Measurements from ENCODE around the gene SLC38A10. TPM values are rescaled to one million over a fixed set of nuclear protein-coding genes. Genes with fewer than 3 reads are reported as not detected.

Gene SLC38A10
- polyA plus RNA-seq, 1 donor (not counting 4 experiments of a cell fraction or from before 2014, with no cell fraction given) = 16.8 TPM

- H3K27me3 ChIP-seq (ENCODE audit: control insufficient read depth, extremely low read depth, insufficient read depth, low read length) = no peaks in the 10 kb centered on the region
- H3K79me2 ChIP-seq (ENCODE audit: control insufficient read depth, insufficient read depth, low read length) = no peaks in the 10 kb centered on the region
- no peak overlapping the region for H3K27ac ChIP-seq (ENCODE audit: control insufficient read depth, insufficient read depth, low read length)
- no peak overlapping the region for H3K4me3 ChIP-seq (ENCODE audit: control insufficient read depth in 2 of 3, extremely low read depth in 1 of 3, insufficient read depth in 2 of 3, low read depth in 1 of 3, low read length in 3 of 3)
- no peak for FAIRE-seq
- no peak overlapping the region for H3K9ac ChIP-seq (ENCODE audit: control insufficient read depth, extremely low read depth, insufficient read depth, low read length)
- TF ChIP-seq, protein P1, sequence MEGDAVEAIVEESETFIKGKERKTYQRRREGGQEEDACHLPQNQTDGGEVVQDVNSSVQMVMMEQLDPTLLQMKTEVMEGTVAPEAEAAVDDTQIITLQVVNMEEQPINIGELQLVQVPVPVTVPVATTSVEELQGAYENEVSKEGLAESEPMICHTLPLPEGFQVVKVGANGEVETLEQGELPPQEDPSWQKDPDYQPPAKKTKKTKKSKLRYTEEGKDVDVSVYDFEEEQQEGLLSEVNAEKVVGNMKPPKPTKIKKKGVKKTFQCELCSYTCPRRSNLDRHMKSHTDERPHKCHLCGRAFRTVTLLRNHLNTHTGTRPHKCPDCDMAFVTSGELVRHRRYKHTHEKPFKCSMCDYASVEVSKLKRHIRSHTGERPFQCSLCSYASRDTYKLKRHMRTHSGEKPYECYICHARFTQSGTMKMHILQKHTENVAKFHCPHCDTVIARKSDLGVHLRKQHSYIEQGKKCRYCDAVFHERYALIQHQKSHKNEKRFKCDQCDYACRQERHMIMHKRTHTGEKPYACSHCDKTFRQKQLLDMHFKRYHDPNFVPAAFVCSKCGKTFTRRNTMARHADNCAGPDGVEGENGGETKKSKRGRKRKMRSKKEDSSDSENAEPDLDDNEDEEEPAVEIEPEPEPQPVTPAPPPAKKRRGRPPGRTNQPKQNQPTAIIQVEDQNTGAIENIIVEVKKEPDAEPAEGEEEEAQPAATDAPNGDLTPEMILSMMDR (optimal IDR thresholded peaks at IDR 0.05 in 1 of 3, IDR thresholded peaks at IDR 0.05 in 1 of 3, conservative IDR thresholded peaks at IDR 0.05 in 1 of 3; ENCODE audit: extremely low read depth in 1 of 3, insufficient read depth in 2 of 3, low read length in 3 of 3) = no peak
- no peak for TF ChIP-seq EZH2 (IDR thresholded peaks at IDR 0.05; ENCODE audit: low read length)
- H4K20me1 ChIP-seq (ENCODE audit: control insufficient read depth, extremely low read depth, insufficient read depth, low read length) = no peaks in the 10 kb centered on the region
- H3K9me1 ChIP-seq (ENCODE audit: control insufficient read depth, extremely low read depth, insufficient read depth, low read length) = no peaks in the 10 kb centered on the region
- dilution Hi-C loops (cut with MboI; ENCODE audit: extremely low pct_ligation_motif_present, low sequenced_read_pairs) = no loop called here
- H2AFZ ChIP-seq (ENCODE audit: control insufficient read depth, low read length) = no peak overlapping the region
- H3K36me3 ChIP-seq (ENCODE audit: control insufficient read depth in 2 of 2, extremely low read depth in 1 of 2, insufficient read depth in 2 of 2, low read length in 2 of 2) = peaks cover 0 to 1% of the 10 kb centered on the region in 2 experiments
- no peaks in the 10 kb centered on the region for H3K4me1 ChIP-seq (ENCODE audit: control insufficient read depth, extremely low read depth, insufficient read depth, low read length)
- no peak for DNase-seq (ENCODE audit: low read depth, low spot score)
- H3K4me2 ChIP-seq (ENCODE audit: control insufficient read depth, extremely low read depth, insufficient read depth, low read depth, low read length) = no peak overlapping the region
- H3K9me3 ChIP-seq (ENCODE audit: control insufficient read depth, low read depth, low read length) = no peaks in the 10 kb centered on the region
These were observed 99.1 kb downstream of the SLC38A10 start for GRCh38 chr17:81195941-81196495.

Other genes with a start within 250 kb of the SLC38A10 start
- gene PVALEF, start 129.8 kb downstream of the SLC38A10 start, polyA plus RNA-seq = not detected in 3 replicates
- 0.16 to 0.54 TPM (median 0.40 TPM) in 3 replicates for gene AATK, start 129.1 kb downstream of the SLC38A10 start, polyA plus RNA-seq
- 2.6 to 3.0 TPM (median 2.7 TPM) in 3 replicates for gene CEP131, start 72.3 kb downstream of the SLC38A10 start, polyA plus RNA-seq
- gene TEPSIN, start 56.3 kb downstream of the SLC38A10 start, polyA plus RNA-seq = 7.1 to 11.5 TPM (median 8.8 TPM) in 3 replicates
- gene NDUFAF8, start 56.0 kb downstream of the SLC38A10 start, polyA plus RNA-seq = 99.5 to 171 TPM (median 109 TPM) in 3 replicates
- 0.52 to 1.0 TPM (median 0.80 TPM) in 3 replicates for gene BAHCC1, start 100.2 kb upstream of the SLC38A10 start, polyA plus RNA-seq
- gene ACTG1, start 217.5 kb upstream of the SLC38A10 start, polyA plus RNA-seq = 1,003 to 6,215 TPM (median 1,867 TPM) in 3 replicates
- gene FSCN2, start 233.1 kb upstream of the SLC38A10 start, polyA plus RNA-seq = not detected in 3 replicates